Measurements from ENCODE around the gene MED15. TPM values are rescaled to one million over a fixed set of nuclear protein-coding genes. Genes with fewer than 3 reads are reported as not detected.

Gene MED15
- total and polyA plus RNA-seq, 10 of the 15 experiments (the other 5 are each of a cell fraction or from before 2014, with no cell fraction given) = 1.4 to 75.2 (median 26.9) TPM

- ChIA-PET POLR2A (no interaction called here), CTCF (no interaction called here), RAD21 (ENCODE audit: unreplicated experiment) (no interaction called here), SMC1A (ENCODE audit: uncharacterized antibody, unreplicated experiment) (interaction anchor here (0.8 kb wide), 1 partner anchor 121 kb away, joined by 3 read pairs; no protein-coding TSS in a partner anchor)
- H3K27me3 ChIP-seq (replicated peaks in 1 of 2; ENCODE audit: control insufficient read depth in 2 of 2, insufficient read depth in 2 of 2, low read length in 1 of 2) = no peaks in the 10 kb centered on the region
- WGBS (ENCODE audit: insufficient coverage, insufficient replicate concordance, low lambda C conversion rate, missing lambda C conversion rate) = 95% methylated on average over 5 of the region's 5 CpGs
- H3K9ac ChIP-seq (ENCODE audit: control insufficient read depth, insufficient read depth, low read length) = no peak overlapping the region
- no peaks in the 10 kb centered on the region for H4K20me1 ChIP-seq (ENCODE audit: control insufficient read depth, insufficient read depth)
- H3K27ac ChIP-seq (ENCODE audit: control insufficient read depth, insufficient read depth) = no peak overlapping the region
- ATAC-seq = no peak
- BruUV-seq (replicated peaks) = no TSS peak
- H2AFZ ChIP-seq (ENCODE audit: control insufficient read depth, low read depth, low read length) = no peak overlapping the region
- FAIRE-seq = no peak
- no peak overlapping the region for H3K4me3 ChIP-seq
- intact Hi-C loops (cut with micrococcal nuclease; ENCODE audit: unreplicated experiment) = no loop called here
- TF ChIP-seq RAD21 (IDR thresholded peaks at IDR 0.05; ENCODE audit: insufficient read depth, low read depth, low read length) (no peak), ZSCAN29 (IDR thresholded peaks at IDR 0.05) (no peak), ZBED1 (IDR thresholded peaks at IDR 0.05; ENCODE audit: borderline replicate concordance) (no peak), YY1 (IDR thresholded peaks at IDR 0.05; ENCODE audit: low read depth, low read length) (no peak), BCLAF1 (IDR thresholded peaks at IDR 0.05) (no peak), TBL1XR1 (IDR thresholded peaks at IDR 0.05; ENCODE audit: low read depth, low read length) (no peak), NR2C2 (IDR thresholded peaks at IDR 0.05; ENCODE audit: borderline replicate concordance, control insufficient read depth, insufficient read length, low read depth) (no peak), RFX5 (IDR thresholded peaks at IDR 0.05; ENCODE audit: low read depth, low read length) (no peak), SMARCA5 (IDR thresholded peaks at IDR 0.05) (no peak), FOS (IDR thresholded peaks at IDR 0.05; ENCODE audit: borderline replicate concordance, extremely low read depth, insufficient read length) (no peak), MYC (IDR thresholded peaks at IDR 0.05; ENCODE audit: insufficient read depth, insufficient read length, insufficient replicate concordance, low read length, severe bottlenecking) (no peak), EP300 (IDR thresholded peaks at IDR 0.05; ENCODE audit: borderline replicate concordance in 1 of 2, control insufficient read depth in 1 of 2, low read depth in 2 of 2, low read length in 2 of 2) (no peak), CREB1 (IDR thresholded peaks at IDR 0.05; ENCODE audit: low read depth) (no peak)
- TF ChIP-seq, protein P1, sequence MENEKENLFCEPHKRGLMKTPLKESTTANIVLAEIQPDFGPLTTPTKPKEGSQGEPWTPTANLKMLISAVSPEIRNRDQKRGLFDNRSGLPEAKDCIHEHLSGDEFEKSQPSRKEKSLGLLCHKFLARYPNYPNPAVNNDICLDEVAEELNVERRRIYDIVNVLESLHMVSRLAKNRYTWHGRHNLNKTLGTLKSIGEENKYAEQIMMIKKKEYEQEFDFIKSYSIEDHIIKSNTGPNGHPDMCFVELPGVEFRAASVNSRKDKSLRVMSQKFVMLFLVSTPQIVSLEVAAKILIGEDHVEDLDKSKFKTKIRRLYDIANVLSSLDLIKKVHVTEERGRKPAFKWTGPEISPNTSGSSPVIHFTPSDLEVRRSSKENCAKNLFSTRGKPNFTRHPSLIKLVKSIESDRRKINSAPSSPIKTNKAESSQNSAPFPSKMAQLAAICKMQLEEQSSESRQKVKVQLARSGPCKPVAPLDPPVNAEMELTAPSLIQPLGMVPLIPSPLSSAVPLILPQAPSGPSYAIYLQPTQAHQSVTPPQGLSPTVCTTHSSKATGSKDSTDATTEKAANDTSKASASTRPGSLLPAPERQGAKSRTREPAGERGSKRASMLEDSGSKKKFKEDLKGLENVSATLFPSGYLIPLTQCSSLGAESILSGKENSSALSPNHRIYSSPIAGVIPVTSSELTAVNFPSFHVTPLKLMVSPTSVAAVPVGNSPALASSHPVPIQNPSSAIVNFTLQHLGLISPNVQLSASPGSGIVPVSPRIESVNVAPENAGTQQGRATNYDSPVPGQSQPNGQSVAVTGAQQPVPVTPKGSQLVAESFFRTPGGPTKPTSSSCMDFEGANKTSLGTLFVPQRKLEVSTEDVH (IDR thresholded peaks at IDR 0.05; ENCODE audit: low read depth, partially characterized antibody) = no peak
- TF ChIP-seq, protein P2, sequence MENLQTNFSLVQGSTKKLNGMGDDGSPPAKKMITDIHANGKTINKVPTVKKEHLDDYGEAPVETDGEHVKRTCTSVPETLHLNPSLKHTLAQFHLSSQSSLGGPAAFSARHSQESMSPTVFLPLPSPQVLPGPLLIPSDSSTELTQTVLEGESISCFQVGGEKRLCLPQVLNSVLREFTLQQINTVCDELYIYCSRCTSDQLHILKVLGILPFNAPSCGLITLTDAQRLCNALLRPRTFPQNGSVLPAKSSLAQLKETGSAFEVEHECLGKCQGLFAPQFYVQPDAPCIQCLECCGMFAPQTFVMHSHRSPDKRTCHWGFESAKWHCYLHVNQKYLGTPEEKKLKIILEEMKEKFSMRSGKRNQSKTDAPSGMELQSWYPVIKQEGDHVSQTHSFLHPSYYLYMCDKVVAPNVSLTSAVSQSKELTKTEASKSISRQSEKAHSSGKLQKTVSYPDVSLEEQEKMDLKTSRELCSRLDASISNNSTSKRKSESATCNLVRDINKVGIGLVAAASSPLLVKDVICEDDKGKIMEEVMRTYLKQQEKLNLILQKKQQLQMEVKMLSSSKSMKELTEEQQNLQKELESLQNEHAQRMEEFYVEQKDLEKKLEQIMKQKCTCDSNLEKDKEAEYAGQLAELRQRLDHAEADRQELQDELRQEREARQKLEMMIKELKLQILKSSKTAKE (IDR thresholded peaks at IDR 0.05; ENCODE audit: low read depth, poor library complexity, severe bottlenecking) = no peak
- peaks cover 34% of the 10 kb centered on the region for H3K4me1 ChIP-seq (ENCODE audit: control insufficient read depth, insufficient read depth, low read length)
- H3K9me3 ChIP-seq (replicated peaks; ENCODE audit: control insufficient read depth, insufficient read depth, low read length) = no peaks in the 10 kb centered on the region
- H3K4me2 ChIP-seq (ENCODE audit: control insufficient read depth, insufficient read depth) = no peak overlapping the region
- in situ Hi-C loops (cut with MboI) = no loop called here
- H3K79me2 ChIP-seq (ENCODE audit: control insufficient read depth, insufficient read depth, low read length) = no peaks in the 10 kb centered on the region
- no peak for DNase-seq (ENCODE audit: low read depth, low spot score)
- no peaks in the 10 kb centered on the region for H3K36me3 ChIP-seq (ENCODE audit: control insufficient read depth in 2 of 2, insufficient read depth in 2 of 2, low read length in 1 of 2)
Measured at GRCh38 chr22:20627432-20627831, 120.0 kb downstream of the MED15 start.

Measured in GM12878 (cell line).